Breast epithelium (tissue), 4 donors: ENCODE data around the gene GPC6. TPM values are rescaled to one million over a fixed set of nuclear protein-coding genes. Genes with fewer than 3 reads are reported as not detected.

Experiments
- DNase-seq, 2 donors: peaks; one replicate each; pipeline ENCODE4 v3.0.0-alpha.2; 2019; ENCODE audit warnings: low spot score in 2 of 2
- H3K27ac ChIP-seq, 2 donors: fragments of 200-600 bp; sonication (generic) in 1 of 2; one replicate each; pipeline ENCODE4 v1.5.1; 2016 to 2019; ENCODE audit warnings: mild to moderate bottlenecking in 1 of 2
- H3K27me3 ChIP-seq, 2 donors: fragments of 200-600 bp; sonication (generic) in 1 of 2; one replicate each; pipeline versions ENCODE4 v1.5.1 to v1.6.0; 2017 to 2019; ENCODE audit warnings: control low read depth in 1 of 2, mild to moderate bottlenecking in 1 of 2
- H3K36me3 ChIP-seq: fragments of 200-600 bp; one replicate; pipeline ENCODE4 v1.5.1; 2019
- H3K4me1 ChIP-seq, 2 donors: fragments of 200-600 bp; sonication (generic); one replicate each; pipeline ENCODE4 v1.5.1; 2016 to 2019; ENCODE audit warnings: control low read depth in 1 of 2
- H3K4me3 ChIP-seq, 3 donors: fragments of 200-600 bp; sonication (generic); 1 replicate in 2 of 3; 2 replicates in 1 of 3; pipeline ENCODE4 v1.5.1; 2016 to 2019; ENCODE audit warnings: mild to moderate bottlenecking in 3 of 3, moderate library complexity in 2 of 3
- H3K9me3 ChIP-seq, 2 donors: fragments of 200-600 bp; sonication (generic) in 1 of 2; one replicate each; pipeline ENCODE4 v1.5.1; 2016 to 2019; ENCODE audit warnings: control low read depth in 1 of 2
- CTCF ChIP-seq, 3 donors: fragments of 450-650 bp; IDR thresholded peaks; one replicate each; pipeline ENCODE4 v1.5.1; 2016 to 2017; ENCODE audit warnings: antibody characterized with exemption in 3 of 3, mild to moderate bottlenecking in 3 of 3, moderate library complexity in 3 of 3
- POLR2A ChIP-seq: fragments of 450-650 bp; IDR thresholded peaks from one replicate; pipeline ENCODE4 v1.6.1; 2016; ENCODE audit warnings: antibody characterized with exemption, mild to moderate bottlenecking, moderate library complexity
- POLR2AphosphoS5 ChIP-seq, 3 donors: sonication (generic); formaldehyde crosslinking; IDR thresholded peaks; one replicate each; pipeline ENCODE4 v1.6.1; 2017; ENCODE audit warnings: antibody characterized with exemption in 3 of 3
- intact Hi-C: fragments of 100-400 bp; cut with DNase I; formaldehyde crosslinking; loops from one replicate; pipeline ENCODE4 v1.15.1; 2023; ENCODE audit warnings: low total_unique reads
- total RNA-seq, 3 donors: library from RNA; depleted of rRNA; stranded (reverse); fragments of >200 nt; gene quantifications; one replicate each; pipeline ENCODE4 v1.1.0, GENCODE V29; 2016

GPC6 gene
- total RNA-seq, 3 donors from 2014 or later, result 3.5 to 44.0 (median 4.9) TPM

GRCh38 chr13:94395860-94396259, 1169.3 kb downstream of the GPC6 start:
- TF ChIP-seq CTCF (IDR thresholded peaks at IDR 0.05), result no peak
- no peak for TF ChIP-seq POLR2A
- no peak for TF ChIP-seq POLR2AphosphoS5 (IDR thresholded peaks at IDR 0.05)

GRCh38 chr13:94399812-94400211, 1173.2 kb downstream of the GPC6 start:
- Histone ChIP-seq H3K27ac (no peak overlapping the region), H3K4me3 (no peak overlapping the region), H3K4me1 (no peaks in the 10 kb centered on the region), H3K9me3 (no peaks in the 10 kb centered on the region), H3K27me3 (no peaks in the 10 kb centered on the region), H3K36me3 (no peaks in the 10 kb centered on the region)
- DNase-seq, result no peak
- intact Hi-C loops, result no loop called here
- TF ChIP-seq POLR2AphosphoS5 (IDR thresholded peaks at IDR 0.05) (no peak), CTCF (IDR thresholded peaks at IDR 0.05) (no peak), POLR2A (no peak)

More at GRCh38 chr13:94395860-94396259, 1169.3 kb downstream of the GPC6 start:
- H3K36me3 ChIP-seq, result no peaks in the 10 kb centered on the region
- no peak for DNase-seq
- no peaks in the 10 kb centered on the region for H3K9me3 ChIP-seq
- no peak overlapping the region for H3K27ac ChIP-seq
- no peak overlapping the region for H3K4me3 ChIP-seq
- no peaks in the 10 kb centered on the region for H3K27me3 ChIP-seq
- no peaks in the 10 kb centered on the region for H3K4me1 ChIP-seq
- intact Hi-C loops, result no loop called here

DNA sequence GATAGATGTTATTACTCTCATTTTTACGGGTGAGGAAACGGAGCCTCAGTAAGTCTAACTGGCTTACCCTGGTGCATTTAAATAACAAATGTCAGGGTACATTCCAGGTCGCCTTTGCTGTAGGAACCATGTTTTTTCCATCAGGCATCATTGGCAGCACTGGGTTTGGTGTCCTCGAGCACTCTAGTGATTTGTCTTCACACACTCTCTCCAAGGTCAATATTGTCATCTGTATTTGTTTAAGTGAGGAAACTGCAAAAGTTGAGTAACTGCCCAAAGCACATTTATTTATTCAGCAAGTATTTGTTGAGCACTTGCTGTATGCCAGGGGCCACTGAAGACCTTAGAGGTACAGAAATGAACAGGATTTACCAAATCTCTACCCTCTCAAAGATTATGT, 1174.3 kb downstream of the GPC6 start:
- Histone ChIP-seq H3K27me3 (no peaks in the 10 kb centered on the region), H3K4me1 (no peaks in the 10 kb centered on the region), H3K27ac (no peak overlapping the region), H3K9me3 (no peaks in the 10 kb centered on the region), H3K36me3 (no peaks in the 10 kb centered on the region), H3K4me3 (no peak overlapping the region)
- intact Hi-C loops, result no loop called here
- TF ChIP-seq CTCF (IDR thresholded peaks at IDR 0.05) (no peak), POLR2A (no peak), POLR2AphosphoS5 (IDR thresholded peaks at IDR 0.05) (no peak)
- DNase-seq, result no peak

DNA sequence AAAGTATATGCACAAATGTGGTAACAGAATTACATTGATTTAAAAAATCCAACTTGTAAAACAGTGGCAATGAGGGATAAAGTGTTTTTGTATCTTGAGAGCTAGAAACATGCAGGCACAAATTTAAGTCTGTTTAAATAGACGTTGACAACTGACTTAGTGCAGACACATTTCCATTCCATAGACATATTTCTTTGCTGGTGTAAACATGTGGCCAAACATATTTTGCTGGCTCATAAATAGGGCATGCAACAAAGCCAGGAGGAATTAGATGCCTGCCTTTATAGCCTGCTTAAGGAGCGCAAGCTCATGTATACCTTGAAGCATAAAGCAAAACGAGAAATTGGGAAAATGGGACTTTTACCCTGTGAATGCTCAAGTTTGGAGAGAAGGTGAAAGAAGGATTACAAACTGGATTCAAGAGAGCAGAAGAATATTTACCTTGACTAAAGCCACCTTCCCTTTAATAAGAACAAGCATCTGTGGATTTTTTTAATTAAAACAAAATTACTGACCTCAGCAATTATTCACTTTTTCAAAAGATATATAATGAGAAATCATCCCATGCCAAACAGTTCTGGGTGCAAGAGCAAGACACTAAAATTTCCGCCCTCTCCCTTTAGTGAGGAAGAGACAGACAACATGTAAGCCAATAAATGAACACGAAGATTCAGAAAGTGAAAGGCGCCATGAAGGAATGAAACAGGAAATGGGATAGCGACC, 1181.9 kb downstream of the GPC6 start:
- Histone ChIP-seq H3K27me3 (peaks cover 0 to 5% of the 10 kb centered on the region in 2 donors), H3K27ac (no peak overlapping the region), H3K4me1 (no peaks in the 10 kb centered on the region), H3K4me3 (no peak overlapping the region), H3K36me3 (no peaks in the 10 kb centered on the region), H3K9me3 (no peaks in the 10 kb centered on the region)
- no peak for TF ChIP-seq POLR2A
- no peak for TF ChIP-seq CTCF (IDR thresholded peaks at IDR 0.05)
- no peak for TF ChIP-seq POLR2AphosphoS5 (IDR thresholded peaks at IDR 0.05)
- intact Hi-C loops, result no loop called here
- DNase-seq, result no peak

- intact Hi-C loops, result no loop called here
- H3K4me1 ChIP-seq, result no peaks in the 10 kb centered on the region
- H3K36me3 ChIP-seq, result no peaks in the 10 kb centered on the region
- no peak overlapping the region for H3K27ac ChIP-seq
- DNase-seq, result no peak
- no peak for TF ChIP-seq CTCF (IDR thresholded peaks at IDR 0.05)
- no peak for TF ChIP-seq POLR2A
- TF ChIP-seq POLR2AphosphoS5 (IDR thresholded peaks at IDR 0.05), result no peak
- H3K4me3 ChIP-seq, result no peak overlapping the region
- peaks cover 0 to 14% of the 10 kb centered on the region in 2 donors for H3K27me3 ChIP-seq
- H3K9me3 ChIP-seq, result no peaks in the 10 kb centered on the region
Measured at GRCh38 chr13:94411747-94412146, 1185.1 kb downstream of the GPC6 start.
